Effector memory CD4-positive, alpha-beta T cell (primary cell): Measurements from ENCODE around the gene RTEL1.
"Not testable (repeated sequence)": the region's sequence is repeated elsewhere in the genome, so short reads cannot be mapped to it uniquely, and the experiment has no call there.

Experiments
- DNase-seq, 3 donors: peaks; one replicate each; pipeline ENCODE4 v3.0.0-alpha.2; 2020
- H3K27ac ChIP-seq: 2 replicates; pipeline ENCODE4 v1.7.0; 2013; ENCODE audit warnings: mild to moderate bottlenecking, low read length, moderate library complexity; ENCODE audit not compliant: insufficient read depth, poor library complexity, severe bottlenecking
- H3K27me3 ChIP-seq: replicated peaks from 2 replicates; pipeline ENCODE4 v1.7.0; 2013; ENCODE audit warnings: mild to moderate bottlenecking, low read length; ENCODE audit not compliant: insufficient read depth, control insufficient read depth, poor library complexity, severe bottlenecking
- H3K36me3 ChIP-seq: 2 replicates; pipeline ENCODE4 v1.7.0; 2013; ENCODE audit warnings: mild to moderate bottlenecking, low read length, moderate library complexity; ENCODE audit not compliant: control insufficient read depth, insufficient read depth
- H3K4me1 ChIP-seq: 2 replicates; pipeline ENCODE4 v1.7.0; 2013; ENCODE audit warnings: low read length, mild to moderate bottlenecking; ENCODE audit not compliant: control insufficient read depth, insufficient read depth, poor library complexity, severe bottlenecking
- H3K4me3 ChIP-seq: 2 replicates; pipeline ENCODE4 v1.7.0; 2013; ENCODE audit warnings: low read length, low read depth, mild to moderate bottlenecking; ENCODE audit not compliant: insufficient read depth, poor library complexity, severe bottlenecking
- H3K9me3 ChIP-seq: 2 replicates; pipeline ENCODE4 v1.7.0; 2013; ENCODE audit warnings: mild to moderate bottlenecking, low read length, moderate library complexity; ENCODE audit not compliant: control insufficient read depth

The RTEL1 gene

DNA sequence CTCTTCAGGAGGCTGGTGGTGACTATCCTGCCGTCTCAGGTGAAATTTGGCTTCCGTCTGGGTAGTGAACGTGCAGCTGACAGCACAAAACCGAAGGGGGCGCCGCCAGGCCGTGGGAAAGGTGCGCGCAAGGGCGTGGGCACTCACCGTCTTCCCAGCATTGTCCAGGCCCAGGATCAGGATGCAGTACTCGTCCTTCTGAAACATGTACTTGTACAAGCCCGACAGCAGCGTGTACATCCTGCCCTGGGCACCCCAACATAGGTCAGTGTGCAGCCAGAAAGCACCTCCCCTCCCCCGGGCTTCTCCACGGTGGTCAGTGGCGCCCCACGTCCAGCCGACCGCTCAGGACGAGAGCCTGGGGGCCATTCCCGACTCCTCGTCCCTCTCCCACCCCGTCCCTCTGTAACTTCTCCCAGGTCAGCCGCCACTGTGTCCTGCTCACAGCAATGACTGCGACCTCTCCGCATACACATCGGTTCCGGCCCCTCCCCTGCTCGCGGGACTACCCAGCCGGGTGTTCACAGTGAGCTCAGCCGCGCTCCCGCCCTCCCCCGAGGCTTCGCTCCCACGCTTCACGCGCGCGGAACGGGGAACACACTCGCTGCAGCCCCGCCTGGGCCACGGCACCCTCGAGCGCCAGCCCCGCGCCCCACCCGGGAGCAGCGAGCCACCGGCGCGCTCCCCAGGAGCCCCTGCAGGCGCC, 48.9 kb downstream of the RTEL1 start:
- Histone ChIP-seq H3K9me3 (no peaks in the 10 kb centered on the region), H3K36me3 (peaks cover 42% of the 10 kb centered on the region), H3K27ac (peak overlapping the region; percentile 71), H3K4me1 (peaks cover 34% of the 10 kb centered on the region), H3K4me3 (peak overlapping the region; percentile 65), H3K27me3 (no peaks in the 10 kb centered on the region)
- peak; percentile 30 to 50 (median 38) for DNase-seq

DNA sequence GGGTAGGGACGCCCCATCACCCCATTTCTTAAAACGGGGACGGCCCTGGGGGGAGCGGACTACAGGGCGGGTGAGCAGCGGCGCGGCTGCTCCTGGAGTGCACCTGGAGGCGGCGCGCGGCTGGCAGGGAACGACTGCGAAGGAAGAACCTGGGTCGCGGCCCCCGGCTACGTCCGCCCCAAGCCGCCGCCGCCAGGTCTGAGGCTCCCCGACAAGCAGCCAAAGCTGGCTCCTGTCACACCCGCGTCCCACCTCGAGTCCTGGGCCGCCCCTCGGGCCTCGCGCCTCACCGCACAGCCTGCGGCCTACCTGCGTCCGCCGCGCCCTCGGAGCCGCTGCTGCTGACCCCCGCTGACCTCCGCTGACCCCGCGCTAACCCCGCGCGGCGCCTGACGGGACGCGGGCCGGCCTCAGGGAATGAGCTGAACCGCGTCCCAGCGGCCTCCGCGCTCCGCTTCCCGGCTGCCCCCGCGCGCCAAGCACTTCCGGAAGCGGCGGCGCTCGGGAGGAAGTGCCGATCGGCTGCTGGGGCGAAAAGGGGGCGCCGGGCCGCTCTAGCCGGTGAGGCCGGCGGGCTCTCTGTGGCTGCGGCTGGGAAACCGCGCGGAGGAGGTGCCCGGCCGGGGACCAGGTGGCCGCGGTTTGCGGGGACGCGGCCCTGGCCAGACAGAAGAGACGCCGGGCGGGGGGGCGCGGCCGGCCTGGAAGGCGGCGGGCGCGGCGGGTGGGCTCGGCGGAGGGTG, 49.6 kb downstream of the RTEL1 start, which contains the start of the genes ARFRP1 and ZGPAT:
Gene ARFRP1 (minus strand): TSS at position 419 of the 743 bp plus-strand sequence. CDS start 885 bp downstream, outside the sequence.
Gene ZGPAT (plus strand): TSS at position 482 of the 743 bp plus-strand sequence. CDS start 542 bp downstream, outside the sequence.
- peaks cover 44% of the 10 kb centered on the region for H3K36me3 ChIP-seq

DNA sequence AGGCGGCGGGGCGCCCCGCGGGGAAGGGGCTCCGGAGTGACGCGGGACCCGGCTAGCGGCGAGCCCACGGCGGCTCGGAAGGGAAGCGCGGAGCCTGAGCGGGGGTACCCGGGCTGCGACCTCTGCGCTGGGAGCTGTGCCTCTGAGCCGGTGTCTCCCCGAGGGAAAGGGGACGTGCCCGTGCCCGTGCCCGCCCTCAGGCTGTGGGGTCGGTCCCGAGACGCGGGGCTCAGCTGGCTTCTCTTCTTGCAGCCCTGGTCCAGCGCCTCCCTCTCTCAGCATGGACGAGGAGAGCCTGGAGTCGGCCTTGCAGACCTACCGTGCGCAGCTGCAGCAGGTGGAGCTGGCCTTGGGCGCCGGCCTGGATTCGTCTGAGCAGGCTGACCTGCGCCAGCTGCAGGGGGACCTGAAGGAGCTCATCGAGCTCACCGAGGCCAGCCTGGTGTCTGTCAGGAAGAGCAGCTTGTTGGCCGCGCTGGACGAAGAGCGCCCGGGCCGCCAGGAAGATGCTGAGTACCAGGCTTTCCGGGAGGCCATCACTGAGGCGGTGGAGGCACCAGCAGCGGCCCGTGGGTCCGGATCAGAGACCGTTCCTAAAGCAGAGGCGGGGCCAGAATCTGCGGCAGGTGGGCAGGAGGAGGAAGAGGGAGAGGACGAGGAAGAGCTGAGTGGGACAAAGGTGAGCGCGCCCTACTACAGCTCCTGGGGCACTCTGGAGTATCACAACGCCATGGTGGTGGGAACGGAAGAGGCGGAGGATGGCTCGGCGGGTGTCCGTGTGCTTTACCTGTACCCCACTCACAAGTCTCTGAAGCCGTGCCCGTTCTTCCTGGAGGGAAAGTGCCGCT, 50.4 kb downstream of the RTEL1 start:
- H3K36me3 ChIP-seq, result peaks cover 41% of the 10 kb centered on the region
- H3K27me3 ChIP-seq, result no peaks in the 10 kb centered on the region
- peak overlapping the region; percentile 65 for H3K4me3 ChIP-seq
- peaks cover 32% of the 10 kb centered on the region for H3K4me1 ChIP-seq
- peak overlapping the region; percentile 71 for H3K27ac ChIP-seq
- H3K9me3 ChIP-seq, result no peaks in the 10 kb centered on the region
- no peak for DNase-seq

More for the DNA sequence above, 49.6 kb downstream of the RTEL1 start, which contains the start of the genes ARFRP1 and ZGPAT:
- H3K27ac ChIP-seq, result peak within 1 kb of the TSS; percentile 71
- H3K4me1 ChIP-seq, result peaks cover 32% of the 10 kb centered on the region
- peak within 1 kb of the TSS; percentile 65 for H3K4me3 ChIP-seq
- no peaks in the 10 kb centered on the region for H3K9me3 ChIP-seq
- DNase-seq, result peak; percentile 75 to 80 (median 78)
- H3K27me3 ChIP-seq, result no peaks in the 10 kb centered on the region

DNA sequence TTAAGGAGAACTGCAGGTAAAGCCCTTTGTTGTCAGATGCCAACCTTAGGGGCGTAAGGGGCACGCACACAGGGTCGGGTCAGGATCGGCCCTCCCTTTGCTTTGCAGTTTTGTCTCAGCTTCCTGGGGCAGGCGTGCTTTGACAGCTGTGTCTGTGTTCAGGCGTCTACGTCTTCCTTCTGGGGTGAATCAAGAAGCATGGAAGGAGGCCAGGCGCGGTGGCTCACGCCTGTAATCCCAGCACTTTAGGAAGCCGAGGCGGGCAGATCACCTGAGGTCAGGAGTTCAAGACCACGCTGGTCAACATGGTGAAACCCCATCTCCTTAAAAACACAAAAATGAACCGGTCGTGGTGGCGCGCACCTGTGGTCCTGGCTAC, 51.0 kb downstream of the RTEL1 start:
- peaks cover 32% of the 10 kb centered on the region for H3K4me1 ChIP-seq
- peaks cover 38% of the 10 kb centered on the region for H3K36me3 ChIP-seq
- no peak for DNase-seq
- peak overlapping the region; percentile 65 for H3K4me3 ChIP-seq
- no peaks in the 10 kb centered on the region for H3K27me3 ChIP-seq
- peak overlapping the region; percentile 71 for H3K27ac ChIP-seq
- H3K9me3 ChIP-seq, result no peaks in the 10 kb centered on the region

DNA sequence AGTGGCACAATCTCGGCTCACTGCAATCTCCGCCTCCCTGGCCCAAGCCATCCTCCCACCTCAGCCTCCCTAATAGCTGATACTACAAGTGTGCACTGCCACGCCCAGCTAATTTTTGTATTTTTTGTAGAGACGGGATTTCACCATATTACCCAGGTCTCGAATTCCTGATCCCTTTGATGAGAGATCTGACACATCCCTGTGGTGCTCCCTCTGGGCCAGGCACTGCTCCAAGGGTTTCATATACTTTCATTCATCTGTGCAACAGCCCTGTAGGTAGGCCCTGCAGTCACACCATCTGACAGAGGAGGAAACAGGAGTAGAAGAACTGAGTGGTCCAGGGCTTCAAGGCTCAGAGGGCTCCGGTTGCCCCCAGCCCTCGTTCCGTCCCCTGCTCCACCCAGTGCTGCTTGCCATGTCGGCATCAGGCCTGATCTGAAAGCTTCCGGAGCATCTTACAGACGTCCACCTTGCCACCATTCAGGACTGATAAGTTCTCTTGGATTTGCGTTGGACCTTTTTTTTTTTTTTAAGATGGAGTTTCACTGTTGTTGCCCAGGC, 53.1 kb downstream of the RTEL1 start:
- no peak for DNase-seq
- H3K4me3 ChIP-seq, result no peak overlapping the region
- H3K27me3 ChIP-seq, result no peaks in the 10 kb centered on the region
- H3K36me3 ChIP-seq, result peaks cover 33% of the 10 kb centered on the region
- peaks cover 32% of the 10 kb centered on the region for H3K4me1 ChIP-seq
- no peak overlapping the region for H3K27ac ChIP-seq
- H3K9me3 ChIP-seq, result peaks cover 6% of the 10 kb centered on the region

DNA sequence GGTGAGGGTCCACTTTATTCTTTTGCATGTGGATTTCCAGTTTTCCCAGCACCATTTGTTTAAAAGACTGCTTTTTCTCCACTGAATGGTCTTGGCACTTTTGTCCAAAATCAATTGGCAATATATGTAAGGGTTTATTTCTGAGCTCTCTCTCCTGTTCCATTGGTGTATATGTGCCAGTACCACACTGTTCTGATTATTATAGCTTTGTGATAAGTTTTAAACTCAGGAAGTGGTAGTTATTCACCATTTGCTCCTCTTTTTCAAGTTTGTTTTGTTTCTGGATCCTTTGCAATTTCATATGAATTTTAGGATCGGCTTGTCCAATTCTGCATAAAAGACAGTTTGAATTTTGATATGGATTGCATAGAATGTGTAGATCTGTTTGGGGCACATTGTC, 54.1 kb downstream of the RTEL1 start:
- no peak for DNase-seq
- Histone ChIP-seq H3K4me3 (no peak overlapping the region), H3K36me3 (peaks cover 31% of the 10 kb centered on the region), H3K27me3 (no peaks in the 10 kb centered on the region), H3K27ac (no peak overlapping the region), H3K9me3 (peaks cover 6% of the 10 kb centered on the region), H3K4me1 (peaks cover 22% of the 10 kb centered on the region)

DNA sequence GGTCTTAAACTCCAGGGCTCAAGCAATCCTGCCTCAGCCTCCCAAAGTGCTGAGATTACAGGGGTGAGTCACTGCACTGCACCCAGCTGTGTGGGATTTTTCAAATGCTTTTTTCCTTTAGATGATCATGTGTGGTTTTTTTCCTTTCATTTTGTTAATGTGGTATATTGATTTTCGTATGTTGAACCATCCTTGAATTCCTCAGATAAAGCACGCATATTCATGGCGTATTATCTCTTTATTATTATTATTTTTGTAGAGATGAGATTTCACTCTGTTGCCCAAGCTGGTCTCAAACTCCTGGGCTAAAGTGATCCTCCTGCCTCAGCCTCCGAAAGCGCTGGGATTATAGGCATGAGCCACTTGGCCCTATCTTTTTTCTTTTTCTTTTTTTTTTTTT, 56.7 kb downstream of the RTEL1 start:
- Histone ChIP-seq H3K27me3 (no peaks in the 10 kb centered on the region), H3K36me3 (peaks cover 45% of the 10 kb centered on the region), H3K4me3 (no peak overlapping the region), H3K9me3 (peaks cover 6% of the 10 kb centered on the region), H3K27ac (no peak overlapping the region), H3K4me1 (peaks cover 4% of the 10 kb centered on the region)
- no peak for DNase-seq

DNA sequence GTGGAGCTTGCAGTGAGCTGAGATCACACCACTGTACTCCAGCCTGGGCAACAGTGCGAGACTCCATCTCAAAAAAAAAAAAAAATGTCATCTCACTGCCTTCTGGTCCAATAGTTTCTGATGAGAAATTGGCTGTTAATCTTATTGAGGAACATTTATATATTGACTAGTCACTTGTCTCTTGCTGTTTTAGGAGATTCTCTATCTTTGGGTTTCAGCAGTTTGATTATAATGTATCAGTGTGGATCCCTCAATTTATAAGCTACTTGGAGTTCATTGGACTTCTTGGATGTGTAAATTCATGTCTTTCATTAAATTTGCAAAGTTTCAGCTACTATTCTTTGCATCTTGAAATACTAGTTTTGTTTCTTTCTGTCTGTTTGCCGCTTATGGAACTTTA, 60.9 kb downstream of the RTEL1 start:
- no peaks in the 10 kb centered on the region for H3K27me3 ChIP-seq
- no peak overlapping the region for H3K4me3 ChIP-seq
- no peaks in the 10 kb centered on the region for H3K4me1 ChIP-seq
- no peak for DNase-seq
- H3K27ac ChIP-seq, result no peak overlapping the region
- peaks cover 35% of the 10 kb centered on the region for H3K36me3 ChIP-seq
- peaks cover 6% of the 10 kb centered on the region for H3K9me3 ChIP-seq

DNA sequence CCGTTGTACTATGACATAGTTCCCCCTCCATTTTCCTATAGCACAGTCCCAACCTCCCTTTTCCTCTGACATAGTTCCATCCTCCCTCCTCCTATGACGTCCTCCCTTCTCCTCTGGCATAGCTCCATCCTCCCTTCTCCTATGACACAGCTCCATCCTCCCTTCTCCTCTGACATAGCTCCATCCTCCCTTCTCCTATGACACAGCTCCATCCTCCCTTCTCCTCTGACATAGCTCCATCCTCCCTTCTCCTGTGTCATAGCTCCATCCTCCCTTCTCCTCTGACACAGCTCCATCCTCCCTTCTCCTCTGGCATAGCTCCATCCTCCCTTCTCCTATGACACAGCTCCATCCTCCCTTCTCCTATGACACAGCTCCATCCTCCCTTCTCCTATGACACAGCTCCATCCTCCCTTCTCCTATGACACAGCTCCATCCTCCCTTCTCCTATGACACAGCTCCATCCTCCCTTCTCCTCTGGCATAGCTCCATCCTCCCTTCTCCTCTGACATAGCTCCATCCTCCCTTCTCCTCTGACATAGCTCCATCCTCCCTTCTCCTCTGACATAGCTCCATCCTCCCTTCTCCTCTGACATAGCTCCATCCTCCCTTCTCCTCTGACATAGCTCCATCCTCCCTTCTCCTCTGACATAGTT, 65.0 kb downstream of the RTEL1 start:
- not testable (repeated sequence) for H3K27me3 ChIP-seq
- peaks cover 15% of the 10 kb centered on the region for H3K36me3 ChIP-seq

More for the DNA sequence above, 65.0 kb downstream of the RTEL1 start:
- not testable (repeated sequence) for H3K27ac ChIP-seq, H3K9me3 ChIP-seq, DNase-seq, H3K4me3 ChIP-seq
- peaks cover 11% of the 10 kb centered on the region for H3K4me1 ChIP-seq
